ENCODE results near the gene CCDC170.
"Not testable (repeated sequence)": the region's sequence is repeated elsewhere in the genome, so short reads cannot be mapped to it uniquely, and the experiment has no call there.

Gene CCDC170

GRCh38 chr6:151509048-151509447 lies 15.2 kb downstream of the CCDC170 start:
- Mint-ChIP-seq H3K27ac (no peak overlapping the region), H3K9me3 (ENCODE audit: low read depth) (no peaks in the 10 kb centered on the region), H3K4me3 (no peak overlapping the region), H3K36me3 (no peaks in the 10 kb centered on the region), H3K27me3 (no peaks in the 10 kb centered on the region), H3K4me1 (ENCODE audit: low read depth) (no peaks in the 10 kb centered on the region)

GRCh38 chr6:151512481-151512880 lies 18.7 kb downstream of the CCDC170 start:
- Mint-ChIP-seq H3K36me3 (no peaks in the 10 kb centered on the region), H3K9me3 (ENCODE audit: low read depth) (no peaks in the 10 kb centered on the region), H3K27ac (no peak overlapping the region), H3K4me3 (no peak overlapping the region), H3K27me3 (no peaks in the 10 kb centered on the region), H3K4me1 (ENCODE audit: low read depth) (no peaks in the 10 kb centered on the region)

- Mint-ChIP-seq H3K4me1 (ENCODE audit: low read depth) (no peaks in the 10 kb centered on the region), H3K36me3 (peaks cover 2% of the 10 kb centered on the region), H3K27me3 (peaks cover 2% of the 10 kb centered on the region), H3K27ac (no peak overlapping the region), H3K4me3 (no peak overlapping the region), H3K9me3 (ENCODE audit: low read depth) (peaks cover 4% of the 10 kb centered on the region)
Measured at GRCh38 chr6:151514000-151514730, 20.3 kb downstream of the CCDC170 start.

GRCh38 chr6:151518992-151519391 lies 25.2 kb downstream of the CCDC170 start:
- not testable (repeated sequence) for H3K27ac Mint-ChIP-seq; H3K27me3 Mint-ChIP-seq; H3K4me1 Mint-ChIP-seq (ENCODE audit: low read depth); H3K36me3 Mint-ChIP-seq; H3K4me3 Mint-ChIP-seq
- peaks cover 28% of the 10 kb centered on the region for H3K9me3 Mint-ChIP-seq (ENCODE audit: low read depth)

GRCh38 chr6:151523034-151523433 lies 29.2 kb downstream of the CCDC170 start:
- Mint-ChIP-seq H3K4me3 (no peak overlapping the region), H3K27ac (no peak overlapping the region), H3K9me3 (ENCODE audit: low read depth) (peaks cover 32% of the 10 kb centered on the region), H3K4me1 (ENCODE audit: low read depth) (no peaks in the 10 kb centered on the region), H3K27me3 (peaks cover 10% of the 10 kb centered on the region), H3K36me3 (peaks cover 3% of the 10 kb centered on the region)

GRCh38 chr6:151524059-151524458 lies 30.2 kb downstream of the CCDC170 start:
- Mint-ChIP-seq H3K36me3 (peaks cover 2% of the 10 kb centered on the region), H3K9me3 (ENCODE audit: low read depth) (peaks cover 29% of the 10 kb centered on the region), H3K27ac (no peak overlapping the region)

GRCh38 chr6:151534576-151534975 lies 40.8 kb downstream of the CCDC170 start:
- Mint-ChIP-seq H3K27me3 (peaks cover 9% of the 10 kb centered on the region), H3K27ac (no peak overlapping the region), H3K4me1 (ENCODE audit: low read depth) (no peaks in the 10 kb centered on the region), H3K36me3 (peaks cover 2% of the 10 kb centered on the region), H3K9me3 (ENCODE audit: low read depth) (peaks cover 11% of the 10 kb centered on the region), H3K4me3 (no peak overlapping the region)

More at GRCh38 chr6:151524059-151524458, 30.2 kb downstream of the CCDC170 start:
- no peaks in the 10 kb centered on the region for H3K4me1 Mint-ChIP-seq (ENCODE audit: low read depth)
- H3K27me3 Mint-ChIP-seq, result peaks cover 8% of the 10 kb centered on the region
- no peak overlapping the region for H3K4me3 Mint-ChIP-seq

- H3K9me3 Mint-ChIP-seq (ENCODE audit: low read depth), result peaks cover 14% of the 10 kb centered on the region
- H3K27ac Mint-ChIP-seq, result no peak overlapping the region
- peaks cover 5% of the 10 kb centered on the region for H3K36me3 Mint-ChIP-seq
- H3K4me1 Mint-ChIP-seq (ENCODE audit: low read depth), result no peaks in the 10 kb centered on the region
- H3K4me3 Mint-ChIP-seq, result no peak overlapping the region
- H3K27me3 Mint-ChIP-seq, result peaks cover 9% of the 10 kb centered on the region
Measured at GRCh38 chr6:151535476-151536187, 41.8 kb downstream of the CCDC170 start.

- no peak overlapping the region for H3K4me3 Mint-ChIP-seq
- peaks cover 7% of the 10 kb centered on the region for H3K27me3 Mint-ChIP-seq
- peaks cover 16% of the 10 kb centered on the region for H3K9me3 Mint-ChIP-seq (ENCODE audit: low read depth)
- H3K36me3 Mint-ChIP-seq, result peaks cover 3% of the 10 kb centered on the region
- no peaks in the 10 kb centered on the region for H3K4me1 Mint-ChIP-seq (ENCODE audit: low read depth)
- no peak overlapping the region for H3K27ac Mint-ChIP-seq
Measured at GRCh38 chr6:151536188-151536479, 42.3 kb downstream of the CCDC170 start.

GRCh38 chr6:151537556-151537955 lies 43.7 kb downstream of the CCDC170 start:
- Mint-ChIP-seq H3K4me3 (no peak overlapping the region), H3K36me3 (peaks cover 3% of the 10 kb centered on the region), H3K27ac (no peak overlapping the region), H3K27me3 (peaks cover 4% of the 10 kb centered on the region), H3K4me1 (ENCODE audit: low read depth) (no peaks in the 10 kb centered on the region), H3K9me3 (ENCODE audit: low read depth) (peaks cover 16% of the 10 kb centered on the region)

- Mint-ChIP-seq H3K9me3 (ENCODE audit: low read depth) (peaks cover 16% of the 10 kb centered on the region), H3K36me3 (peaks cover 3% of the 10 kb centered on the region), H3K27me3 (peaks cover 2% of the 10 kb centered on the region), H3K4me3 (no peak overlapping the region), H3K27ac (no peak overlapping the region), H3K4me1 (ENCODE audit: low read depth) (no peaks in the 10 kb centered on the region)
Measured at GRCh38 chr6:151539506-151540268, 45.9 kb downstream of the CCDC170 start.

- H3K9me3 Mint-ChIP-seq (ENCODE audit: low read depth), result peaks cover 12% of the 10 kb centered on the region
- no peak overlapping the region for H3K27ac Mint-ChIP-seq
- peaks cover 4% of the 10 kb centered on the region for H3K27me3 Mint-ChIP-seq
- H3K4me3 Mint-ChIP-seq, result no peak overlapping the region
- peaks cover 3% of the 10 kb centered on the region for H3K36me3 Mint-ChIP-seq
- no peaks in the 10 kb centered on the region for H3K4me1 Mint-ChIP-seq (ENCODE audit: low read depth)
Measured at GRCh38 chr6:151544453-151544852, 50.6 kb downstream of the CCDC170 start.

GRCh38 chr6:151544884-151545283 lies 51.1 kb downstream of the CCDC170 start:
- H3K36me3 Mint-ChIP-seq; H3K27me3 Mint-ChIP-seq; H3K9me3 Mint-ChIP-seq (ENCODE audit: low read depth); H3K4me3 Mint-ChIP-seq; H3K4me1 Mint-ChIP-seq (ENCODE audit: low read depth); H3K27ac Mint-ChIP-seq: not testable (repeated sequence)

- Mint-ChIP-seq H3K4me3 (no peak overlapping the region), H3K27ac (no peak overlapping the region), H3K36me3 (no peaks in the 10 kb centered on the region), H3K27me3 (peaks cover 2% of the 10 kb centered on the region), H3K9me3 (ENCODE audit: low read depth) (peaks cover 9% of the 10 kb centered on the region), H3K4me1 (ENCODE audit: low read depth) (no peaks in the 10 kb centered on the region)
Measured at GRCh38 chr6:151546941-151547659, 53.3 kb downstream of the CCDC170 start.

- Mint-ChIP-seq H3K4me1 (ENCODE audit: low read depth) (no peaks in the 10 kb centered on the region), H3K27me3 (peaks cover 2% of the 10 kb centered on the region), H3K27ac (no peak overlapping the region), H3K36me3 (no peaks in the 10 kb centered on the region), H3K9me3 (ENCODE audit: low read depth) (peaks cover 10% of the 10 kb centered on the region), H3K4me3 (no peak overlapping the region)
Measured at GRCh38 chr6:151548201-151548600, 54.4 kb downstream of the CCDC170 start.
